ENCODE measurements around the gene DHTKD1. TPM values are rescaled to one million over a fixed set of nuclear protein-coding genes. Genes with fewer than 3 reads are reported as not detected.
A peak's percentile ranks its signal among the peaks of the same experiment; 100 is the strongest.

The DHTKD1 gene, protein sequence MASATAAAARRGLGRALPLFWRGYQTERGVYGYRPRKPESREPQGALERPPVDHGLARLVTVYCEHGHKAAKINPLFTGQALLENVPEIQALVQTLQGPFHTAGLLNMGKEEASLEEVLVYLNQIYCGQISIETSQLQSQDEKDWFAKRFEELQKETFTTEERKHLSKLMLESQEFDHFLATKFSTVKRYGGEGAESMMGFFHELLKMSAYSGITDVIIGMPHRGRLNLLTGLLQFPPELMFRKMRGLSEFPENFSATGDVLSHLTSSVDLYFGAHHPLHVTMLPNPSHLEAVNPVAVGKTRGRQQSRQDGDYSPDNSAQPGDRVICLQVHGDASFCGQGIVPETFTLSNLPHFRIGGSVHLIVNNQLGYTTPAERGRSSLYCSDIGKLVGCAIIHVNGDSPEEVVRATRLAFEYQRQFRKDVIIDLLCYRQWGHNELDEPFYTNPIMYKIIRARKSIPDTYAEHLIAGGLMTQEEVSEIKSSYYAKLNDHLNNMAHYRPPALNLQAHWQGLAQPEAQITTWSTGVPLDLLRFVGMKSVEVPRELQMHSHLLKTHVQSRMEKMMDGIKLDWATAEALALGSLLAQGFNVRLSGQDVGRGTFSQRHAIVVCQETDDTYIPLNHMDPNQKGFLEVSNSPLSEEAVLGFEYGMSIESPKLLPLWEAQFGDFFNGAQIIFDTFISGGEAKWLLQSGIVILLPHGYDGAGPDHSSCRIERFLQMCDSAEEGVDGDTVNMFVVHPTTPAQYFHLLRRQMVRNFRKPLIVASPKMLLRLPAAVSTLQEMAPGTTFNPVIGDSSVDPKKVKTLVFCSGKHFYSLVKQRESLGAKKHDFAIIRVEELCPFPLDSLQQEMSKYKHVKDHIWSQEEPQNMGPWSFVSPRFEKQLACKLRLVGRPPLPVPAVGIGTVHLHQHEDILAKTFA
- total RNA-seq (10 to 100 TPM; 33.2 to 43.8 TPM), polyA plus RNA-seq (ENCODE audit: insufficient read length in 2 of 2) (10 to 100 TPM; 30.4 to 31.0 TPM)
- long read RNA-seq, donor 1, full-length matches to known transcripts, result 3 of 3 reads
- long read RNA-seq, donor 1, partial matches to known transcripts, result 0 of 3 reads
- long read RNA-seq, donor 1, other reads (novel, unspliced or antisense), result 0 of 3 reads
- long read RNA-seq, donor 2, full-length matches to known transcripts, result 2 of 2 reads
- long read RNA-seq, donor 2, partial matches to known transcripts, result 0 of 2 reads
- long read RNA-seq, donor 2, other reads (novel, unspliced or antisense), result 0 of 2 reads
- long read RNA-seq, donor 3, full-length matches to known transcripts, result 3 of 3 reads
- long read RNA-seq, donor 3, partial matches to known transcripts, result 0 of 3 reads
- long read RNA-seq, donor 3, other reads (novel, unspliced or antisense), result 0 of 3 reads
- long read RNA-seq, donor 4, full-length matches to known transcripts, result 2 of 2 reads
- long read RNA-seq, donor 4, partial matches to known transcripts, result 0 of 2 reads
- long read RNA-seq, donor 4, other reads (novel, unspliced or antisense), result 0 of 2 reads

DNA sequence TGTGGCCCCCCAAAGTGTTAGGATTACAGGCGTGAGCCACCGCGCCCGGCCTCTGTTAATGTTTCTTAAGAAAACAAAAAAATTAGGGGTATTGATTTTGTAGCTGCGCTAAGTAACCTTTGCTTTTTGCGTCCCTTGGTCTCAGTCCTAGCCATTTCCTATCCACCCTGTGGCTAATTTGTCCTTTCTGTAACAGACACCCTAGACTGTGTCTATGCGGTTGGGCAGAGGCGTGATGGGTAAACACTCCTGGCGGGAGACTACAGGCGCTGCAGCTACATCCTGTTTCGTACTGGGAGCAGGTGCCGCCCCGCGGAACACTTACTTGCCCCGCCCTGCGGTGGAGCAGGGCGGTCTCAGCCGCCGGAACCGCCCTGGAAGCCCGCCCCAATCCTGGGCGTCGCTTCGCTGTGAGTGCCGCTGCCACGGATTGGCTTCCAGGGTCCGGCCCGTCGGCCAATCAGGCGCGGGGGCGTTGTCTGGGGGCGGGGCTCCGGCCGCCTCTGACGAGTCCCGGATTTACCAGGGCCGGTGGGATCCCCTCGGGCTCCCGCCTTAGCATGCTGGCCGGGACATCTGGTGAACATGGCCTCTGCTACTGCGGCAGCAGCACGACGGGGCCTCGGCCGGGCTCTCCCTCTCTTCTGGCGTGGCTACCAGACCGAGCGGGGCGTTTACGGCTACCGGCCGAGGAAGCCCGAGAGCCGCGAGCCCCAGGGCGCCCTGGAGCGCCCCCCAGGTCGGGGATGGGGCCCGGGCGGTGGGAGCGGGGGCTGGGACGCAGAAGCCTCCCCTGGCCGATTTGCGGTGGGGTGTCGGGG is at the start of gene DHTKD1:
DHTKD1 (plus strand) TSS at position 506 of the 821 bp plus-strand sequence; CDS start at position 586, 80 bp downstream.
- peak within 1 kb of the TSS; percentile 90 for H3K27ac ChIP-seq (ENCODE audit: low read depth, low read length)
- peaks cover 12% of the 10 kb centered on the region for H3K4me1 ChIP-seq (ENCODE audit: control insufficient read depth, insufficient read depth, low read length)
- peak within 1 kb of the TSS; percentile 85 for H3K4me3 ChIP-seq (ENCODE audit: low read depth, low read length)
- no peaks in the 10 kb centered on the region for H3K27me3 ChIP-seq (ENCODE audit: control insufficient read depth, insufficient read depth, low read length)
- H3K36me3 ChIP-seq (ENCODE audit: control insufficient read depth, insufficient read depth, low read length), result no peaks in the 10 kb centered on the region
- WGBS (ENCODE audit: insufficient coverage), result 2% methylated on average over 65 of the region's 66 CpGs
- peak; percentile 91 to 99 (median 92) for DNase-seq (ENCODE audit: low read depth in 4 of 6, low spot score in 6 of 6)
- H3K9me3 ChIP-seq (ENCODE audit: control insufficient read depth, insufficient read depth, low read length), result no peaks in the 10 kb centered on the region

DNA sequence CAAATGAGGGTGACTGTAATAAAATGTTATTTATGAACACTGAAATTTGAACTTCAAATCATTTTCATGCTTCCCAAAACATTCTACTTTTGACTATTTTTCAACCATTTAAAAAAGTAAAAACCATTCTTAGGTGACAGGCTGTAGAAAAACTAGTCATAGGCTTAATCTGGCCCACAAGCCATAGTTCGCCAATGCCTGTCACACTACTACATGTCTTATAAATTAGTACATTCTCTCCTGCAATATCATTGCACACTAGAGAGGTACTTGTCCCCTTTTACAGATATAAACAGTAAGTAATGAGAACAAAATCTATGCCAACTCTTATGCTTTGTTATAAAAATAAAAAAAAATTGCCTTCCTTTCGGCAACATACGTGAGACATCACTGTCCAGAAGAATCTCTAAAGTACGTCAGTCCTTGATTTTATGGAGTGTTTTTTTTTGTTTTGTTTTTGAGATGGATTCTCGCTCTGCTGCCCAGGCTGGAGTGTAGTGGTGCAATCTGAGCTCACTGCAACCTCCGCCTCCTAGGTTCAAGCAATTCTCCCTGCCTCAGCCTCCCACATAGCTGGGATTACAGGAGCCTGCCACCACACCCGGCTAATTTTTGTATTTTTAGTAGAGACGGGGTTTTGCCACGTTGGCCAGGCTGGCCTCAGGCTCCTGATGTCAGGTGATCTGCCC is 49.3 kb upstream of the DHTKD1 start:
- WGBS (ENCODE audit: insufficient coverage), result 100% methylated on average over 2 of the region's 9 CpGs
- no peak for DNase-seq (ENCODE audit: low read depth in 4 of 6, low spot score in 6 of 6)
- Histone ChIP-seq H3K9me3 (ENCODE audit: control insufficient read depth, insufficient read depth, low read length) (no peaks in the 10 kb centered on the region), H3K27ac (ENCODE audit: low read depth, low read length) (no peak overlapping the region), H3K4me1 (ENCODE audit: control insufficient read depth, insufficient read depth, low read length) (no peaks in the 10 kb centered on the region), H3K36me3 (ENCODE audit: control insufficient read depth, insufficient read depth, low read length) (peaks cover 7% of the 10 kb centered on the region), H3K27me3 (ENCODE audit: control insufficient read depth, insufficient read depth, low read length) (no peaks in the 10 kb centered on the region), H3K4me3 (ENCODE audit: low read depth, low read length) (no peak overlapping the region)

DNA sequence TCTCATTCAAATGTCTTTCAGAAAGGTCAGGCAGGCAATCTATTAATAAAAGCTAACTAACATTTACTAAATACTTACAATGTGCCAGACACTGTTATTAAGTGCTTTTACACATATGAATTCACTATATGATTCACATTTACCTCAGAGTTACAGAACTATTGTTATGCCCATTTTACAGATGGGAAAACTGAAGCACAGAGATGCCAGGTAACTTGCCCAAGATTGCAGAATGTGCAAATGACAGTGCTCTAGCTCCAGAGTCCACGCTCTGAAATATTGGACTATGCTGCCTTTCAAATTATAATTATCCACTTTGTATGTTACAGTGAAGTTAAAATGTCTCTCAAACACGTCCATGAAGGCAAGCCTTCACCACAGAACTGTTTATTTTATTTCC is 48.2 kb upstream of the DHTKD1 start:
- H3K27me3 ChIP-seq (ENCODE audit: control insufficient read depth, insufficient read depth, low read length), result no peaks in the 10 kb centered on the region
- H3K27ac ChIP-seq (ENCODE audit: low read depth, low read length), result no peak overlapping the region
- no peak for DNase-seq (ENCODE audit: low read depth in 4 of 6, low spot score in 6 of 6)
- no peaks in the 10 kb centered on the region for H3K4me1 ChIP-seq (ENCODE audit: control insufficient read depth, insufficient read depth, low read length)
- peaks cover 7% of the 10 kb centered on the region for H3K36me3 ChIP-seq (ENCODE audit: control insufficient read depth, insufficient read depth, low read length)
- WGBS (ENCODE audit: insufficient coverage), result no CpG with 5 or more reads among the region's 2 CpGs
- no peak overlapping the region for H3K4me3 ChIP-seq (ENCODE audit: low read depth, low read length)
- no peaks in the 10 kb centered on the region for H3K9me3 ChIP-seq (ENCODE audit: control insufficient read depth, insufficient read depth, low read length)

DNA sequence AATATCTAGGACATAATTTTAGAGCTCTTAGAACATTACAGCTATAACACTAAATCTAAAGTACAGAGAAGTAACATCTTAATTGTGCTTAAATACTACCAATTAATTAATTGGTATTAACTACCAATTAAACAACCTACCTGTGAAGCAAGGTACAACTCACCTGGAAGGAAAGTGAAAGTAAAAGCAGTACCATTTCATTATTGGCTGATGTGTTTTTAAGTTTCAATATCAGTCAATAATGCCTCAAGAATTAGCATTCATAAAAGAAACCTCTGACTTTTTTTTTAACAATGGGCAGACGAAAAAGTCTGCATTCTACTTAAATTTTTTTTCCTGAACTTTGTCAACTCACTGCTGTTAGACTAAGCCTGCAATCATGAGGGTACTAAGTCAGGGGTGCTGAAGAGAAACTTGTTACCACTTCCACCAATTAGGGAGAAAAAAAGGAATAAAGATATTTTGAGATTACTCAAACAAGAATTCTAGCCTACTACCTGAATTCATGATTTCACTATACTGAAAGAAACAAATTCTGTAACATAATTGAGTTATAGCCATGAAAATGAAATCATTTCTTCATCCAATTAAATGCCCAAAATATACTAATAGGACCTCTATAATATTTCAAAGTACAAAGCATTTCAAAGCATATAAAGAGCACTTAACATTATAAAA is 46.0 kb upstream of the DHTKD1 start:
- H3K4me3 ChIP-seq (ENCODE audit: low read depth, low read length), result no peak overlapping the region
- no peak for DNase-seq (ENCODE audit: low read depth in 4 of 6, low spot score in 6 of 6)
- H3K27ac ChIP-seq (ENCODE audit: low read depth, low read length), result no peak overlapping the region
- peaks cover 7% of the 10 kb centered on the region for H3K36me3 ChIP-seq (ENCODE audit: control insufficient read depth, insufficient read depth, low read length)
- WGBS (ENCODE audit: insufficient coverage), result no CpG with 5 or more reads among the region's 1 CpG
- no peaks in the 10 kb centered on the region for H3K4me1 ChIP-seq (ENCODE audit: control insufficient read depth, insufficient read depth, low read length)
- no peaks in the 10 kb centered on the region for H3K9me3 ChIP-seq (ENCODE audit: control insufficient read depth, insufficient read depth, low read length)
- no peaks in the 10 kb centered on the region for H3K27me3 ChIP-seq (ENCODE audit: control insufficient read depth, insufficient read depth, low read length)

DNA sequence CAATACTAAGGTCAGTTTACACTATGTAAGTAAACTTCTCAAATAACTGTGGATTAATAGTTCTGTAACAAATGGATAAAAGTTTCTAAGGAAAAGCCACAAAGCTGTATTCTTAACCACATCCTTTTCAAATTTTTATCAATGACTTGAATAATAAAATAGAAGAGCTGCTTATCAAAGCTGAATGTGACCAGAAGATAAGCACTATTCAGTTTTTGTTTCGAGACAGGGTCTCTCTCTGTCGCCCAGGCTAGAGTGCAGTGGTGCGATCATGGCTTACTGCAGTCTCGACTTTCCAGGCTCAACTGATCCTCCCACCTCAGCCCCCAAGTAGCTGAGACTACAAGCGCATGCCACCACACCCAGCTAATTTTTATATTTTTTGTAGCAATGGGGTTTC is 43.2 kb upstream of the DHTKD1 start:
- 81% methylated on average over 4 of the region's 5 CpGs for WGBS (ENCODE audit: insufficient coverage)
- Histone ChIP-seq H3K4me1 (ENCODE audit: control insufficient read depth, insufficient read depth, low read length) (no peaks in the 10 kb centered on the region), H3K36me3 (ENCODE audit: control insufficient read depth, insufficient read depth, low read length) (peaks cover 11% of the 10 kb centered on the region), H3K9me3 (ENCODE audit: control insufficient read depth, insufficient read depth, low read length) (no peaks in the 10 kb centered on the region), H3K27ac (ENCODE audit: low read depth, low read length) (no peak overlapping the region), H3K27me3 (ENCODE audit: control insufficient read depth, insufficient read depth, low read length) (no peaks in the 10 kb centered on the region), H3K4me3 (ENCODE audit: low read depth, low read length) (no peak overlapping the region)
- DNase-seq (ENCODE audit: low read depth in 4 of 6, low spot score in 6 of 6), result no peak

DNA sequence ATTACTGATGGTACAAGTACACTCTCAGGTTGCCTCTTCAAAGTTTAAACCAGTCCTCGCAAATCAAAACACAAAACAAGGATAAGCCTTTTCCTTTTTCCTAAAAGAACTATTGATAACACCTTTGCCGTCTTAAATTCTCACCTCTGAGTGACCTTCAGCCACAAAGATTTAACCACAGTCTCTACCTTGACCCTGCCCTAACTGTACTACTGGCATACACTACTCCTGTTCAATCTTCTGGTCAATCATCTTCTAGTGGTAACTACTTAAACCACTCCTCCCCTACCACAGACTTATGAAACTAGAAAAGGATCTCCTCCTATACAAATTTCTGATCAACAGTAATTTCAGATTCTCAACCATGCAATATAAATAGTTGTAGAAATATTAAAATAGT is 41.2 kb upstream of the DHTKD1 start:
- DNase-seq (ENCODE audit: low read depth in 4 of 6, low spot score in 6 of 6), result no peak
- H3K4me3 ChIP-seq (ENCODE audit: low read depth, low read length), result no peak overlapping the region
- 100% methylated on average over 2 of the region's 2 CpGs for WGBS (ENCODE audit: insufficient coverage)
- no peaks in the 10 kb centered on the region for H3K9me3 ChIP-seq (ENCODE audit: control insufficient read depth, insufficient read depth, low read length)
- H3K4me1 ChIP-seq (ENCODE audit: control insufficient read depth, insufficient read depth, low read length), result no peaks in the 10 kb centered on the region
- H3K36me3 ChIP-seq (ENCODE audit: control insufficient read depth, insufficient read depth, low read length), result peaks cover 14% of the 10 kb centered on the region
- H3K27ac ChIP-seq (ENCODE audit: low read depth, low read length), result no peak overlapping the region
- no peaks in the 10 kb centered on the region for H3K27me3 ChIP-seq (ENCODE audit: control insufficient read depth, insufficient read depth, low read length)

DNA sequence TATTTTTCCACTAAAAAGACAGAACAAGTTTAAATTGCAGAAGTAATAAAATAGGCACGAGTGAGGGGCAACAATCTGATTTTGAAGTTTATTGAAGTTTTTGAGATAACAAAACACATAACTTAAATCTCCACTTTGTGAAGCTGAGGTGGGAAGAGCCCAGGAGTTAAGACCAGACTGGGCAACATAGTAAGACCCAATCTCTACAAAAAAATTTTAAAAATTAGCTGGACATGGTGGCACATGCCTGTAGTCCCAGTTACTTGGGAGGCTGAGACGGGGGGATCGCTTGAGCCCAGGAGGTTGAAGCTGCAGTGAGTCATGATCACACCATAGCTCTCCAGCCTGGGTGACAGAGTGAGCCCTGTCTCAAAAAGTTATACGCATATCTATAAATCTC is 37.4 kb upstream of the DHTKD1 start:
- Histone ChIP-seq H3K36me3 (ENCODE audit: control insufficient read depth, insufficient read depth, low read length) (peaks cover 21% of the 10 kb centered on the region), H3K27ac (ENCODE audit: low read depth, low read length) (no peak overlapping the region), H3K4me1 (ENCODE audit: control insufficient read depth, insufficient read depth, low read length) (no peaks in the 10 kb centered on the region), H3K27me3 (ENCODE audit: control insufficient read depth, insufficient read depth, low read length) (no peaks in the 10 kb centered on the region), H3K9me3 (ENCODE audit: control insufficient read depth, insufficient read depth, low read length) (no peaks in the 10 kb centered on the region), H3K4me3 (ENCODE audit: low read depth, low read length) (no peak overlapping the region)
- no peak for DNase-seq (ENCODE audit: low read depth in 4 of 6, low spot score in 6 of 6)
- WGBS (ENCODE audit: insufficient coverage), result no CpG with 5 or more reads among the region's 4 CpGs

DNA sequence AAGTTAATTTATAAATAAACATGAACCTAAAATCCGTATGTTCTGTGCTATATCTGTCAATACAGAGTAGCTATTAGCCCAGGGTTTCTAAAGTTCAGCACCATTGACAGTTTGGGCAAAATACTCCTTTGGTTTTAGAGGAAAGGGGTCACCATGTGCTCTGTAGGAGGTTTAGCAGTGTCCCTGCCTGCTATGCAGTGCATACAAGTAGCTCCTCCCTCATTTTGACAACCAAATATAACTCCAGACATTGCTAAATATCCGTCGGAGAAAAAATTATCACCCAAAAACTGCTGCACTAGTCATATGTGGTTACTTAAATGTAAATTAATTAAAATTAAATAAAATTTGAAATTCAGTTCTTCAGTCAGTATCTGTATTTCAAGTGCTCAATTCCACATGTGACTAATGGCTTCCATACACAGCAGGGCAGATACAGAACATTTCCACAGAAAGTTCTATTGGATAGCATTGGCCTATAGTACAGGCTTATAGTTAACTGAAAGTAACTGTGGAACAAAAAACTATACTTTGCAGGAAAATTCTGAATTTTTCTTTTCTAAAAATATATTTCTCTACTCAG is 32.6 kb upstream of the DHTKD1 start:
- Histone ChIP-seq H3K27ac (ENCODE audit: low read depth, low read length) (no peak overlapping the region), H3K4me1 (ENCODE audit: control insufficient read depth, insufficient read depth, low read length) (peaks cover 2% of the 10 kb centered on the region), H3K4me3 (ENCODE audit: low read depth, low read length) (no peak overlapping the region), H3K9me3 (ENCODE audit: control insufficient read depth, insufficient read depth, low read length) (no peaks in the 10 kb centered on the region), H3K36me3 (ENCODE audit: control insufficient read depth, insufficient read depth, low read length) (peaks cover 17% of the 10 kb centered on the region), H3K27me3 (ENCODE audit: control insufficient read depth, insufficient read depth, low read length) (no peaks in the 10 kb centered on the region)
- no peak for DNase-seq (ENCODE audit: low read depth in 4 of 6, low spot score in 6 of 6)
- no CpG with 5 or more reads among the region's 3 CpGs for WGBS (ENCODE audit: insufficient coverage)

All from spinal cord (tissue), 10 donors.